ENCODE results near the gene MAPK12. TPM values are rescaled to one million over a fixed set of nuclear protein-coding genes. Genes with fewer than 3 reads are reported as not detected.

MAPK12 gene
- total and polyA plus RNA-seq, 2 experiments from 2014 or later, result 12.5 to 33.8 TPM

DNA sequence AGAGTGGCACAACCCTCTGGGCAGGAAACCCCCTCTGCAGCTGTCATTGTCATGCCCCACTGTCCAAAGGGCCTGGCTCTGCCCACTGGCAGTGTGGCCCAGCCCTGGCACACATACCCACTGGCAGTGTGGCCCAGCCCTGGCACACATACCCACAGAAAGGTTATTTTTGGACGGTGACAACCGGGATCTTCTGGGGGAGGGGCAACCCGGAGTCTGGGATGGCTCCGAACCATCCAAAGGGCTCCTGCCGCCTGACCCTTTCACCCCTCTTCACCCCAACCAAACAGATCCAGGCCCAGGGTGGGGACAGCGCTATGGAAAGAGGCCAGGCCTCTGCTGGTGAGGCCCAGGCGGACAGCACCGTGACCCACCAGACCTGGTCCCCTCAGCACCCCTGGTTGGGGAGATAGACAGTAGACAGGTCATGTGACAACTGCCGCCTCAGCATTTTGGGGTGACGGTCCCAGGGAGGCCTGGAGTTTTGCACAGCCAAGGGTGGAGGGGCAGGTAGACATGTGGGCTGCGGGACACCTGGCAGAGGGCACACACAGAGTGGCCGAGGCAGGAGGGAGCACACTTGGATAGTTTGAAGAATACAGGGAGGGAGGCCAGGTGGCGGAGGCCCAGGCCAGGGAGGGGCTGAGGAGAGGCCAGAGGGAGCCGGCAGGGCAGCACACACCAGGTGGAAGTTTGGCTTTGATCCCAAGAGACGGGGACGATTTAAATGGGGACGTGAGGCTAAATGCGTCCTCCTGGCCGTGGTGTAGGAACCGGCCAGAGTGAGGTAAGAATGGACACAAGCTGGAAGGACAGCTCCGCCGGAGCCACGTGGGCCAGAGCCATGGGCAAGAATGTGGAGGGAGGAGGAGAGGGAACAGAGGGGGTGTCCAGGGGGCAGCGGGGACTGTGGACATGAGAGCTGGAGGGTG, 2.9 kb downstream of the MAPK12 start:
- H3K9me3 ChIP-seq (ENCODE audit: low read depth), result no peaks in the 10 kb centered on the region
- WGBS (ENCODE audit: low lambda C conversion rate, missing lambda C conversion rate), result 91% methylated on average over 18 of the region's 24 CpGs
- no peaks in the 10 kb centered on the region for H4K20me1 ChIP-seq (ENCODE audit: insufficient read depth, poor library complexity, severe bottlenecking)
- H2AFZ ChIP-seq, result no peak overlapping the region
- no peaks in the 10 kb centered on the region for H3K9me2 ChIP-seq (replicated peaks; ENCODE audit: insufficient read depth)
- H3K36me3 ChIP-seq (replicated peaks; ENCODE audit: insufficient read depth, low read depth), result no peaks in the 10 kb centered on the region
- H3K4me2 ChIP-seq, result no peak overlapping the region
- peaks cover 6% of the 10 kb centered on the region for H3K27me3 ChIP-seq
- H3K4me3 ChIP-seq, result no peak overlapping the region
- H3K79me2 ChIP-seq, result no peaks in the 10 kb centered on the region
- DNase-seq (ENCODE audit: low spot score), result no peak
- TF ChIP-seq, protein P1, sequence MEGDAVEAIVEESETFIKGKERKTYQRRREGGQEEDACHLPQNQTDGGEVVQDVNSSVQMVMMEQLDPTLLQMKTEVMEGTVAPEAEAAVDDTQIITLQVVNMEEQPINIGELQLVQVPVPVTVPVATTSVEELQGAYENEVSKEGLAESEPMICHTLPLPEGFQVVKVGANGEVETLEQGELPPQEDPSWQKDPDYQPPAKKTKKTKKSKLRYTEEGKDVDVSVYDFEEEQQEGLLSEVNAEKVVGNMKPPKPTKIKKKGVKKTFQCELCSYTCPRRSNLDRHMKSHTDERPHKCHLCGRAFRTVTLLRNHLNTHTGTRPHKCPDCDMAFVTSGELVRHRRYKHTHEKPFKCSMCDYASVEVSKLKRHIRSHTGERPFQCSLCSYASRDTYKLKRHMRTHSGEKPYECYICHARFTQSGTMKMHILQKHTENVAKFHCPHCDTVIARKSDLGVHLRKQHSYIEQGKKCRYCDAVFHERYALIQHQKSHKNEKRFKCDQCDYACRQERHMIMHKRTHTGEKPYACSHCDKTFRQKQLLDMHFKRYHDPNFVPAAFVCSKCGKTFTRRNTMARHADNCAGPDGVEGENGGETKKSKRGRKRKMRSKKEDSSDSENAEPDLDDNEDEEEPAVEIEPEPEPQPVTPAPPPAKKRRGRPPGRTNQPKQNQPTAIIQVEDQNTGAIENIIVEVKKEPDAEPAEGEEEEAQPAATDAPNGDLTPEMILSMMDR (IDR thresholded peaks at IDR 0.05; ENCODE audit: poor library complexity), result no peak
- no peak overlapping the region for H3K27ac ChIP-seq
- H3K4me1 ChIP-seq (ENCODE audit: insufficient read depth), result no peaks in the 10 kb centered on the region

DNA sequence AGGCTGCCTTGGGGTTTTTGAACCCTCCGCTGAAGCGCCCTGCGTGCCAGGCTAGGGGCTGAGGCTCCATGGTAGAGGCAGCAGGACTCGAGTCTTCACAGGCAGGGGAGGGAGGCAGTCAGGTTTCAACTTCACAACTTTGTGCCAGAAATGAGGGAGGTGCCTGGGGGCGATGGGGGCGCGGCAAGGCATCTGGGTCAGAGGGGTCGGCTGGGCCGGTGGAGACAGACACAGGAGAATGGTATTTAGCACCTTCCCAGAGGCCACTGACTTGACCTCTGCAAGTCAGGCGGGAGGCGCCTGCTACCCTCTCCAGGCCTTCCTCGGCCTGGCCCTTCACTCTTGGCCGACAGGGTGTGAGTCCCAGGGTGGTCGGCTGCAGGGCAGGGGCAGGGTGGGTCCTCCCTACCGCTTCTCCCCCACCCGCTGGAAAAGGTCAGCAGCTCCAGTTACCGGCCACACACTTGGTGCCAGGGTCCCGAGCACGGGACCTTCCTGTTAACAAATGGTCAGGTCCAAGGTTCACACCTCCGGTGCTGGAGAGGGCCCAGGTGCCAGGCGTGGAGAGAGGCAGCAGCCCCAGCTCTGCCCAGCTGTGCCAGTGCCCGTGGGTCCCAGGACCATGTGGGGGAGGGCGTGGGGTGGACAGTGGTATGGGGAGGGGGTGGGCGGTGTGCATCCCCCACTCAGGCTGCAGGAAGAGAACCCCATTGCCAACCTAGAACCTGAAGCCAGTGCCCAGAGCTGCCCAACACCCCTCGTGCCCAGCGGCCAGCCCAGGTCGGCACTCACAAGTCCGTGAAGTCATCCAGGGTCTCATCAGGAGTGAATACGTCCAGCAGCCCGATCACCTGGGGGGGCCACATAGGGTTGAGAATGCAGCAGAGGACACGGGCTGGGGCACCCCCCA, 3.8 kb downstream of the MAPK12 start:
- no peak overlapping the region for H2AFZ ChIP-seq
- H4K20me1 ChIP-seq (ENCODE audit: insufficient read depth, poor library complexity, severe bottlenecking), result no peaks in the 10 kb centered on the region
- 83% methylated on average over 31 of the region's 31 CpGs for WGBS (ENCODE audit: low lambda C conversion rate, missing lambda C conversion rate)
- no peak for DNase-seq (ENCODE audit: low spot score)
- no peaks in the 10 kb centered on the region for H3K79me2 ChIP-seq
- no peak overlapping the region for H3K27ac ChIP-seq
- no peaks in the 10 kb centered on the region for H3K4me1 ChIP-seq (ENCODE audit: insufficient read depth)
- no peaks in the 10 kb centered on the region for H3K9me2 ChIP-seq (replicated peaks; ENCODE audit: insufficient read depth)
- H3K27me3 ChIP-seq, result peaks cover 6% of the 10 kb centered on the region
- no peak overlapping the region for H3K4me3 ChIP-seq
- H3K4me2 ChIP-seq, result no peak overlapping the region
- no peaks in the 10 kb centered on the region for H3K36me3 ChIP-seq (replicated peaks; ENCODE audit: insufficient read depth, low read depth)
- H3K9me3 ChIP-seq (ENCODE audit: low read depth), result no peaks in the 10 kb centered on the region
- TF ChIP-seq EZH2phosphoT487 (IDR thresholded peaks at IDR 0.05; ENCODE audit: low read depth, severe bottlenecking, unreplicated experiment) (no peak), EZH2 (IDR thresholded peaks at IDR 0.05; ENCODE audit: borderline replicate concordance) (no peak)
- TF ChIP-seq, protein P1 (IDR thresholded peaks at IDR 0.05; ENCODE audit: poor library complexity), result no peak

DNA sequence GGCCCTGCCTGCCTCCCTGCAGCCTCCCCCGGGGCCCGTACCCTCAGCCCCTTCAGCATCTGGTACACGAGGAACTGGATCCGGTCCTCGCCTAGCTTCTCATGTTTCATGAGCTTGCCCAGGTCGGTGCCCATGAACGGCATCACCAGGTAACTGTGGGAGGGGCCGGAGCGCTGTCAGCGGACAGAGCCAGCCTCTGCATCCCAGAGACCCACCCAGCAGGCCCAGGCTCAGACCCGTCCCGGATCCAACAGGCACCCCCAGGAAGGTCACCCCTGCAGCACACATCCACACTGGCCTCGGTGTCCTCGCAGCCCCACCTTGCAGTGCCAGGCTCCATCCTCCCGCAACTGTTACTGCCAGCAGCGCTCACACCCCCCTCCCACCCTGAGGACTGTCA, 4.4 kb downstream of the MAPK12 start:
- Histone ChIP-seq H3K9me3 (ENCODE audit: low read depth) (no peaks in the 10 kb centered on the region), H3K79me2 (no peaks in the 10 kb centered on the region), H3K27ac (no peak overlapping the region), H3K4me3 (no peak overlapping the region), H4K20me1 (ENCODE audit: insufficient read depth, poor library complexity, severe bottlenecking) (no peaks in the 10 kb centered on the region), H3K4me1 (ENCODE audit: insufficient read depth) (no peaks in the 10 kb centered on the region), H3K9me2 (replicated peaks; ENCODE audit: insufficient read depth) (no peaks in the 10 kb centered on the region), H3K4me2 (no peak overlapping the region), H2AFZ (no peak overlapping the region), H3K27me3 (peaks cover under 1% of the 10 kb centered on the region), H3K36me3 (replicated peaks; ENCODE audit: insufficient read depth, low read depth) (no peaks in the 10 kb centered on the region)
- TF ChIP-seq EZH2 (IDR thresholded peaks at IDR 0.05; ENCODE audit: borderline replicate concordance) (no peak), EZH2phosphoT487 (IDR thresholded peaks at IDR 0.05; ENCODE audit: low read depth, severe bottlenecking, unreplicated experiment) (no peak)
- TF ChIP-seq, protein P1 (IDR thresholded peaks at IDR 0.05; ENCODE audit: poor library complexity), result no peak
- 91% methylated on average over 16 of the region's 16 CpGs for WGBS (ENCODE audit: low lambda C conversion rate, missing lambda C conversion rate)
- no peak for DNase-seq (ENCODE audit: low spot score)

Measured in hepatocyte (in vitro differentiated cells).